BE2C (cell line): ENCODE results near the gene SYNE1.
"Not testable (repeated sequence)": the region's sequence is repeated elsewhere in the genome, so short reads cannot be mapped to it uniquely, and the experiment has no call there.

Experiments used
- DNase-seq: peaks from one replicate; pipeline ENCODE4 v3.0.0-alpha.2; 2020
- H3K27me3 ChIP-seq: fragments of 250-450 bp; sonication (Bioruptor Pico); 2 replicates; pipeline ENCODE4 v1.5.1; 2020; ENCODE audit warnings: mild to moderate bottlenecking
- H3K36me3 ChIP-seq: fragments of 250-450 bp; sonication (Bioruptor Pico); 2 replicates; pipeline ENCODE4 v1.5.1; 2020; ENCODE audit warnings: mild to moderate bottlenecking
- H3K4me1 ChIP-seq: fragments of 250-450 bp; sonication (Bioruptor Pico); 2 replicates; pipeline ENCODE4 v1.5.1; 2020
- H3K4me3 ChIP-seq: 2 replicates; pipeline ENCODE4 v1.5.1; 2011; ENCODE audit warnings: low read depth, low read length
- H3K9me3 ChIP-seq: fragments of 250-450 bp; sonication (Bioruptor Pico); 2 replicates; pipeline ENCODE4 v1.5.1; 2020
- CTCF ChIP-seq: IDR thresholded peaks from 2 replicates; pipeline ENCODE4 v1.5.1; 2012; ENCODE audit warnings: mild to moderate bottlenecking, low read depth, low read length

The SYNE1 gene

GRCh38 chr6:152329638-152330448 lies 307.3 kb downstream of the SYNE1 start:
- no peak for TF ChIP-seq CTCF
- Histone ChIP-seq H3K9me3 (no peaks in the 10 kb centered on the region), H3K36me3 (no peaks in the 10 kb centered on the region), H3K4me1 (no peaks in the 10 kb centered on the region), H3K4me3 (no peak overlapping the region), H3K27me3 (peaks cover 19% of the 10 kb centered on the region)
- DNase-seq, result no peak

GRCh38 chr6:152328200-152328599 lies 309.0 kb downstream of the SYNE1 start:
- not testable (repeated sequence) for H3K36me3 ChIP-seq, H3K4me3 ChIP-seq, H3K4me1 ChIP-seq, DNase-seq, H3K9me3 ChIP-seq
- H3K27me3 ChIP-seq, result peaks cover 11% of the 10 kb centered on the region; the same call in 1 of the 2 replicates

DNA sequence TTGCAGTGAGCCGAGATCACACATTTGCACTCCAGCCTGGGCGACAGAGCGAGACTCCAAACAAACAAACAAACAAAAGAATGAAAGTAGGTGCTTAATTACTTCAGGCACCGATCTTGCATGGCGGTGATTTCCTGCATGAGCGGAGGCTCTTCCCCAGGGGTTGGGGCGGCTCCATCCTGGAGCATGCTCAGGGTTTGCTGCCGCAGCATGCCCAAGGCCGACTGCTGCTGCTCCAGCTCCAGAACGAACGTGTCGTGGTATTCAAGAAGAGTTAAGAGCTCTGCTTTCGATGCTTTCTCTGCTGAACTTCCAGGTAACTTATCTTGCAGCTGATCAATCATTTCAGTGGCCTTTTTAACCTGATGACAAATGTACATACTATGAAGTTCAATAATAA lies 313.8 kb downstream of the SYNE1 start:
- TF ChIP-seq CTCF, result no peak
- Histone ChIP-seq H3K4me1 (no peaks in the 10 kb centered on the region), H3K9me3 (no peaks in the 10 kb centered on the region), H3K36me3 (no peaks in the 10 kb centered on the region), H3K27me3 (peaks cover 22% of the 10 kb centered on the region), H3K4me3 (no peak overlapping the region)
- no peak for DNase-seq

DNA sequence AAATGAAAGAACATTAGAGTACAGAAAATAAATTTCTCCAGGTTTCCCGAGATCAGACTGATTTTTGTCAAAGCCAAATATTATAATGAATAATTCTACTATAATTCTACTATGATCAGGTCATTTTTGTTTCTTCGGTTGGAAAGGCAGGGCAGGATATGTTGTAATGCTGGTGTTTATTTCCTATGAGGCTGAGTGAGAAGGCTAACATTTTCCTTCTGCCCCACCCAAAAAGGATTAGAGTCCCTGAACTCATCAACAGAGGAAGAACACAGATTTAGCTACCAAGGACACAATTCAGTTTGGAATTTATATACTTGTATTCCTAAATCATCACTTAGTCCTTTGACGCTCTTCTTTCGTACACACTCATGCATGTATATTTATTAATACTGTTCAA lies 318.9 kb downstream of the SYNE1 start:
- Histone ChIP-seq H3K4me1 (no peaks in the 10 kb centered on the region), H3K4me3 (no peak overlapping the region), H3K36me3 (no peaks in the 10 kb centered on the region), H3K9me3 (no peaks in the 10 kb centered on the region), H3K27me3 (peaks cover 22% of the 10 kb centered on the region)
- DNase-seq, result no peak
- TF ChIP-seq CTCF, result no peak

GRCh38 chr6:152316024-152316423 lies 321.1 kb downstream of the SYNE1 start:
- Histone ChIP-seq H3K4me1 (no peaks in the 10 kb centered on the region), H3K4me3 (no peak overlapping the region), H3K27me3 (peaks cover 18% of the 10 kb centered on the region), H3K36me3 (no peaks in the 10 kb centered on the region), H3K9me3 (no peaks in the 10 kb centered on the region)
- DNase-seq, result no peak
- TF ChIP-seq CTCF, result no peak

- H3K36me3 ChIP-seq, result no peaks in the 10 kb centered on the region
- no peak for DNase-seq
- no peak overlapping the region for H3K4me3 ChIP-seq
- no peaks in the 10 kb centered on the region for H3K4me1 ChIP-seq
- no peak for TF ChIP-seq CTCF
- H3K27me3 ChIP-seq, result peaks cover 7% of the 10 kb centered on the region
- no peaks in the 10 kb centered on the region for H3K9me3 ChIP-seq
Measured at GRCh38 chr6:152314483-152314832, 322.7 kb downstream of the SYNE1 start.
